ENCODE measurements around the gene BCAR1.
"Not testable (repeated sequence)": the region's sequence is repeated elsewhere in the genome, so short reads cannot be mapped to it uniquely, and the experiment has no call there.

BCAR1 gene

DNA sequence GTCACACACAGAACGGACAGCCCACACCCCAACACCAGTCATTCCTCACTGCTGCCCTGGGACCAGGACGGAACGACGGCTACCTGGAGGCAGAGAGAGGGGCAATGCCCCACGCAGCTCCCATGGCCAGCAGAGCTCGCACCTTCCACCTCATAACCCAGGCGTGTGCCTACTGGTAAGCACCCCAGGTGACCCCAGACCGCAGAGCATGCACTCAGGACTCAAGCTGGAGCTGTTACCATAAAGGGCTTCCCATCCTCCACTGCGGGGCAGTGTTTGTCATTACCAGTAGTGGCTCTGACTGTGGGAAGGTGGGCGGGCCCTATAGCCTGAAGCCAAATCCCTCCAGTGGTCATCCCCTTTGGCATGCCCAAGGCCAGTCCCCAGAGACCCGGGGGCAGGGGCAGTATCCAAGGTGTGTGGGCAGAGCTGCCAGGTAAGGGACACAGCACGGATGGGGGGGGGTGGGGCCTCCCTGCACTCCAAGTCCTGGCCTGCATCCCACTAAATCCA lies 4.7 kb upstream of the BCAR1 start:
- DNase-seq (no peak), ATAC-seq (no peak)

DNA sequence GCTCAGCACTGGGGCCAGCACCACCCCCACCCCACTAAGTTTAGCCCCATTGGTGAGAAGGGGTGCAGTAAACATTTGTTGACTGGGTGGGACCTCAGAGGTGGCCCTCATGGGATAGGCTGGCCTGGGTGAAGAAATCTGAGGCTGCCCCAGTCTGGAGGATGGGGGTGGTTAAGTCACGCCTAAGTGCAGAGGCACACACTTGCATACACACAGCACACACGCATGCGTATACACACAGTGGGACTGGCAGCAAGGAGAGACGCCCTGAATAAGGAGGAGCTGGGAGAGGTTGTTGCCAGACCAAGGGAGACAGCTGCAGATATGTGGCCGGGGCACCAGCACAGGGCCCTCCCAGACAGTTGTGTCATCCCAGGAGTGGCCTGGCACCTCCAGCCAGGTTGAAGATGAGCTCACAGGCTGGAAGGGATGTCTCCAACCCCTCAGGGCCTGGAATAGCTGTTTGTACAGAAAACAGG lies 3.0 kb upstream of the BCAR1 start:
- ATAC-seq (no peak), DNase-seq (no peak)

DNA sequence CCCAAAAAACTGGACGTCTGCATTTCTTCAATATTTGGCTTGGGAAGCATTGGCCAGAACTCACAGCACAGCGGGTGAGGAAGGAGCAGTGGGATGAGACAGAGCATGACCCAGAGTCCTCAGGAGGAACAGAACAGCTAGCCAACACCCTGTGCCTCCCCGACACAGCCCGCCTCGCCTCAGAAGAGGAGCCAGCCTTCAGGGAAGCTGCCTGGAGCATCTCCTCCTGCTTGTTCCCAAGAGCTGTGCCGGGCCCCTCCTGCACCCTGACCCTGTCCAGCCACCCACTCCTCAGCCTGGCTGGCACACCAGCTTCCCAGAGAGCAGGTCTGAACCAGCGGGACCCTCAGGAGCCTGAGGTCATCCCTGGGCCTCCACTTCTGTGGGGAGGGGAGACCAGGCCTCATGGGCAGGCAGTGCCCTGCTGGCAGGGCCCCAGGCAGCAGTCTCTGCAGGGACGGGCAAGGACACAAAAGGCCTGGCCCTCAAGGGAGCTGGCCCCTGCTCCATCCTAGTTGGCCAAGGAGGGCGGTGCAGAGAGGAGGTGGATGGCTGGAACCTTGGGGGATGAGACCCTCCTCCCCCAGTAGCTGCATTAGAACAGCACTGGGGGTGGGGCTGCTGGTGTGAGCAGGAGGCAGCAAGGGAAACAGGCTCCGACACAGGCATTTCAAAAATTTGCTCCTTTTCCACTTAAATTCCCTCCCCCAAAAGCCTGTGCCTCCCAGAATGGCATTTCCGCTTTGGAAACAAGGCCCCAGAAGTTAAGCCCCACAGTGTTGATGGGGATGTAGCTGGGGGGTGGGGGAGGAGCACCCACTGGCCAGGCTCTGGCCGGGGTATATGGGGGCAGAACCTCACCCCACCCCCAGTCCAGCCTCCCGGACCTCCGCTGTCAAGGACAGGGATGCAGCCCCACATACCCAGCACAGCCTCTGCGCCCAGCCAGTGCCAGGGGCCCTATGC lies 1.8 kb upstream of the BCAR1 start:
- ATAC-seq (no peak), DNase-seq (no peak)

DNA sequence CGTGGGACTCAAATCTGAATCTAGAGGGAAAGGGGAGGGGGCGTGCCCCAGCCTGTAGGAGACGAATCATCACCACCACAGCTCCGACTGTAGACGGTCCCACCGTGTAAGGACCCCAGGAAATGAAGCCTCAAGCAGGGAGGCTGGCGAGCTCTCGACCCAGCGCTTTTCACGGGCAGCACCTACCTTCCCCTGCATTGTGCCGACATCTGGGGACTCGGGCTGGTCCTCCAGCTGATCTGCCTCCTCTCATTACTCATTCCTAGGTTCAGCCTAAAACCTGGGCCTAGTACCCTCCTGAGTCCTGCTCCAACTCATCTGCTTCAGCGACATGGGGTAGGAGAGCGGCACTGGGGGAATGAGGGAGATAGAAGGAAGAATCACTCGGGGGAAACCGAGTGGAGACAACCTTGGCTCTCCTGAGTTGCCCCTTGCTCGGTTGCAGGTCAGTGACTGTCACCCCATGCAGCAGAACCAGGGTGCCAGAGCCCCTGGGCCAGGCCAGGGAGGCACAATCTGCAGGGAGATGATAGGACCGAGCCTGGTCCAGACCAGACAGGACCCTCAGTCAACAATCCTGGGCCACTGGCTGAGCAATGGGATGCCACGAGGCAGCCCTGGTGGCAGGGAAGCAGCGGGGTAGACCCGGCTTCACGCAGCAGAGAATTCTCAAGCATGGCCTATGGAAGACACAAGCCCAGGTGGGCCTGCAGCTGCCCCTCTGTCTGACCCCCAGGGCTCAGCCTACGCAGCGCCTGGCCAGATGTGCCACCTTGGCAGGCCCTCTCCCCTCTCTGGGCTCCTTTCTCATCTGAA lies 833 bp upstream of the BCAR1 start:
- DNase-seq (no peak), ATAC-seq (no peak)

- no peak for DNase-seq
Observed at GRCh38 chr16:75250809-75251279, 580 bp downstream of the BCAR1 start.

GRCh38 chr16:75250089-75250808 lies 1.2 kb downstream of the BCAR1 start:
- ATAC-seq: no peak
- DNase-seq: no peak

More at GRCh38 chr16:75250809-75251279, 580 bp downstream of the BCAR1 start:
- ATAC-seq: no peak

- ATAC-seq (no peak), DNase-seq (no peak)
Observed at GRCh38 chr16:75249441-75249840, 2.0 kb downstream of the BCAR1 start.

- ATAC-seq: no peak
- no peak for DNase-seq
Observed at GRCh38 chr16:75248536-75249380, 2.7 kb downstream of the BCAR1 start.

DNA sequence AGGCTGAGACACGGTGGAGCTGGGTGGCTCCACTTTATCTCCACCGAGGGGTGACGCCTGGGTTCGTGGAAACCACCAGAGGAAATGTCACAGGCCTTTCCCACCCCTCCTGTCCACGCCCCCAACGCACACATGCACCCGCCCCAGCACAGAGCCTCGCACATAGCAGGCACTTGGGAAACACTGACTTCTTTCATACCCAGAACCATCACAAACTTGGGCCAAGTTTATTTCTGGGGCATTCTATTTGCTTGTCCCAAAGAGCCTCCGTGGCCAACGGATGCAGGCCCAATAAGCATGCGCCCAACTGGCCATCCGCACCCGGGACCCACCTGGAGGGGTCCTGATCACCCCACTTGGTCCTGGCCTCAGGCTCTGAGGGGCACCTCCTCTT lies 3.3 kb downstream of the BCAR1 start:
- no peak for ATAC-seq

DNA sequence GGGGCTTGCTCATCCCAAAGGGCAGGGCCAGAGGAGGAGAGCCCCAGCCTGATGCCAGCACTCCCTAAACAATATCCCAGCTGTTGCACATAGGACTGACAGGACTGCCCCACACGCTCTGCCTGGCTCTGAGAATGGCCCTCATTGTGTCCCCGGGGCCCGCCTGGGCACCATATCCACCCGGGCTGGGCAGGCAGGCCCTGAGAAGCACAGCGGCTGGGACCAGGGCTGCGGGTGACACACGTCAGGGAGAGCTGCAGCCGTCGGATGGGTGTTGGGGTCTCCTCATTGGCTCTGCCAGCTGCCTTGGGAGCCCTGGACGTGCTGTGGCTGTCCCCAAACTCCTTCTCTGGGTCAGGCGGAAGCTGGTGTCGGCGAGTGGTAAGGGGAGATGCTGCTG lies 4.2 kb downstream of the BCAR1 start:
- DNase-seq: no peak
- ATAC-seq: no peak

More for the DNA sequence above, 3.3 kb downstream of the BCAR1 start:
- no peak for DNase-seq

- ATAC-seq (no peak), DNase-seq (no peak)
Observed at GRCh38 chr16:75246504-75247205, 4.8 kb downstream of the BCAR1 start.

- DNase-seq: no peak
- no peak for ATAC-seq
Observed at GRCh38 chr16:75244844-75245758, 6.3 kb downstream of the BCAR1 start.

DNA sequence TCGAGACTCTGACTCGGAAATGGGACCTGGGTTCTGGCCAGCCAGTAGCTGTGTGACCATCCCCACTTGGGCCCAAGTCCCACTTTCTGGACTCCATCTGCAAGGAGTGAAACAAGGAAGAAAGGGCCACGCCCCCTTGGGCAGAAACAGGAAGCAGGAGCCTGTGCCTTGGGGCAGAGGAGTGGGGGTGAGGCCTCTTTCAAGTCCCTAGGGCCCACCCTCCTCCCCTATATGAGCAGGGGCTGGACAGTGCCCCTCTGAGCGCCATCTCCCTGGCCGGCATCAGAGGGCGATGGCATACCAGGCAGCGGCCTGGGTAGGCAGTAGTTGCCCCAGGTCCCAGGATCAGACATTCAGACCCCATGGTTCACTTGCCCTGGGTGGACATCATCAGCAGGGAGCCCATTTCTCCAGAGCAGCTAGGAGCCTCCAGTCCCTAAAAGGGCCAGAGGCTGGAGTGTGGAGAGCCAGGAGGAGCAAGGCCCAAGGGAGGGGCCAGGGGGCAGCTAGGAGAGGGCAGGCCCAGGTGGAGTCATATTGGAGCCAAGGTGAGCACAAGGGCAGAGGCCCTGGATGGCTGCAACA lies 7.1 kb downstream of the BCAR1 start:
- DNase-seq (no peak), ATAC-seq (no peak)

DNA sequence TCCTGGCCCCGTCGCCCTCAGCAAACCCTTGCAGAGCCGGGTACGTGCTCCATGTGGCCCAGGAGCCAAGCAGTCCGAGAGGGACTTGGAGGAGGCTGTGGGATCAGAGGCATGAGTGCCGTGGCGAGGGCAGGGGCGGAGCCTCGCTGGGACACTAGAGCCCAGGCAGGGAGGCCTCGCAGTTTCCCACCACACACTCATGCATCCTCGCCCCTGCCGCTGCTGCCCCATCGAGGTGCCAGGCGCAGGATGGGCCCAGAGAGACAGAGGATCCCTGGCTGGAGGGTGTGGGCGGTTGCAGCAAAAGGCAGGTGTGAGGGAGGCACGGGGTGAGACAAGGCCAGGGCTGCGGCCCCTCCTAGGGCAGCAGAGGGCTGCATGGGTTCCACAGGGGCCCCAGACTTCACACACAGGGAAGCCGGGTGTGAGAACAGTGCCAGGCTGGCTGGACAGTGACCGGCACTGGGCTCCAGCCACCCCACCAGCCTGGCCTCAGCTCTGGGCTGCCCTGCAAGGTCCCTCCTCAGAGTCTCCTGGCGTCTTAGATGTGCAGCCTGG lies 7.7 kb downstream of the BCAR1 start:
- DNase-seq (no peak), ATAC-seq (no peak)

- not testable (repeated sequence) for ATAC-seq, DNase-seq
Observed at GRCh38 chr16:75242436-75243078, 8.9 kb downstream of the BCAR1 start.

GRCh38 chr16:75241955-75242354 lies 9.5 kb downstream of the BCAR1 start:
- ATAC-seq: no peak
- no peak for DNase-seq

DNA sequence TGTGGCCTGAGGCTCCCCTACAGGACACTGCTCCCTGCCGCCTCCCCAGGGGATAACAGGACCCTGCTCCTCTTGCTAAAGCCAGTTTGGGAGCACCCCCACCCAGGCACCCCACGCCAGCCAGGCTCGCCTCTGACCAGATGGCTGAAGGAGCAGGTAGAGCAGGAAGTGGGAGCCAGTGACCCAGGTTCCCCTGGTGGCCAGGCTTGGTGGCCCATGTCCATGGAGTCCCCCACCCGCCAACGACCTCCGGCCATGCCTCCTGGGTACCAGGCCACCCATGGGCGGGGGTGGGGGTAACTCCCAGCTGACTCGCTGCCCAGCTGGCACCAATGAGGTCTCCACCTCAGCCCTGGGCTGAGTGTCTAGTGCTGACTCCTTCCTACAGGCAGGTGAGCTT lies 10.0 kb downstream of the BCAR1 start:
- DNase-seq (no peak), ATAC-seq (no peak)

- not testable (repeated sequence) for ATAC-seq, DNase-seq
Observed at GRCh38 chr16:75240633-75241032, 10.8 kb downstream of the BCAR1 start.

Measured in stimulated activated naive CD8-positive, alpha-beta T cell treated with anti-CD3 and anti-CD28 coated beads, Interleukin-15, Interleukin-2, amounts not matched to agents 100 U/mL and 50 U/mL, for 24 hours (primary cell).